Subcutaneous adipose tissue (tissue), 4 donors: ENCODE measurements around the gene PTPRJ. TPM values are rescaled to one million over a fixed set of nuclear protein-coding genes. Genes with fewer than 3 reads are reported as not detected.

Source experiments
- total RNA-seq, 4 donors: library from RNA; depleted of rRNA; stranded (reverse); fragments of >200 nt; gene quantifications; one replicate each; pipeline ENCODE4 v1.1.0, GENCODE V29; 2016
- TF ChIP-seq, protein P1 (sequence below): fragments of 450-650 bp; IDR thresholded peaks from one replicate; pipeline ENCODE4 v1.5.1; 2016; ENCODE audit warnings: low read depth, mild to moderate bottlenecking, control low read depth, antibody characterized with exemption, moderate library complexity

The PTPRJ gene
- total RNA-seq, result 10 to 100 TPM in 2 of 4 donors, 1 to 10 TPM in 2; 5.1 to 28.7 (median 9.4) TPM

DNA sequence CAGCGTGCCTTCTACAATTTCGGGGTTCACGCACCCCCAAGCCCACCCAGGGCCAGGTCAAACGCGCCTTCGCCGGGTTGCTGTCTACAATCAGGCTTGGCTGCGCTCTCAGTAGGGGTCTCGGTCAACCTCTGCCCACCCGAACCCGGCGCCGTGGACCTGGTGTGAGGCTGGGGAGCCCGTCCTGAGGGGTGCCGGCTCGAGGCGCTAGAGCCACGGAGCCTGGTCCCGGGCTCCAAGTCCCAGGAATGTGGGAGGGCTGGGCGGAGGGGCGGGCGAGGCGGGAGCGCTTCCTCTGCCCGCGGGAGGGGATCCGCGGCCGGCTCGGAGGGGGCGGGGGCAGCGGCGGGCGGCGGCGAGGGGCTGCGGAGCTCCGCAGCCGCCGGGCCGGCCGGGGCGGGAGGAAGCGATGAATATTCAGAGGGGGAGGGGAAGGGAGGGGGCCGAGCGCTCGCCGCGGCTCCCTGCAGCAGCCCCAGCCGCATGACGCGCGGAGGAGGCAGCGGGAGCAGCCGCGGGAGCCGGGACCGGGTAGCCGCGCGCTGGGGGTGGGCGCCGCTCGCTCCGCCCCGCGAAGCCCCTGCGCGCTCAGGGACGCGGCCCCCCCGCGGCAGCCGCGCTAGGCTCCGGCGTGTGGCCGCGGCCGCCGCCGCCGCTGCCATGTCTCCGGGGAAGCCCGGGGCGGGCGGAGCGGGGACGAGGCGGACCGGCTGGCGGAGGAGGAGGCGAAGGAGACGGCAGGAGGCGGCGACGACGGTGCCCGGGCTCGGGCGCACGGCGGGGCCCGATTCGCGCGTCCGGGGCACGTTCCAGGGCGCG is at the start of gene PTPRJ:
Gene PTPRJ, plus strand, starts transcription at position 472 of the 819 bp plus-strand sequence. CDS start 354 bp downstream, outside the sequence.
- TF ChIP-seq, protein P1, sequence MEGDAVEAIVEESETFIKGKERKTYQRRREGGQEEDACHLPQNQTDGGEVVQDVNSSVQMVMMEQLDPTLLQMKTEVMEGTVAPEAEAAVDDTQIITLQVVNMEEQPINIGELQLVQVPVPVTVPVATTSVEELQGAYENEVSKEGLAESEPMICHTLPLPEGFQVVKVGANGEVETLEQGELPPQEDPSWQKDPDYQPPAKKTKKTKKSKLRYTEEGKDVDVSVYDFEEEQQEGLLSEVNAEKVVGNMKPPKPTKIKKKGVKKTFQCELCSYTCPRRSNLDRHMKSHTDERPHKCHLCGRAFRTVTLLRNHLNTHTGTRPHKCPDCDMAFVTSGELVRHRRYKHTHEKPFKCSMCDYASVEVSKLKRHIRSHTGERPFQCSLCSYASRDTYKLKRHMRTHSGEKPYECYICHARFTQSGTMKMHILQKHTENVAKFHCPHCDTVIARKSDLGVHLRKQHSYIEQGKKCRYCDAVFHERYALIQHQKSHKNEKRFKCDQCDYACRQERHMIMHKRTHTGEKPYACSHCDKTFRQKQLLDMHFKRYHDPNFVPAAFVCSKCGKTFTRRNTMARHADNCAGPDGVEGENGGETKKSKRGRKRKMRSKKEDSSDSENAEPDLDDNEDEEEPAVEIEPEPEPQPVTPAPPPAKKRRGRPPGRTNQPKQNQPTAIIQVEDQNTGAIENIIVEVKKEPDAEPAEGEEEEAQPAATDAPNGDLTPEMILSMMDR, result no peak

DNA sequence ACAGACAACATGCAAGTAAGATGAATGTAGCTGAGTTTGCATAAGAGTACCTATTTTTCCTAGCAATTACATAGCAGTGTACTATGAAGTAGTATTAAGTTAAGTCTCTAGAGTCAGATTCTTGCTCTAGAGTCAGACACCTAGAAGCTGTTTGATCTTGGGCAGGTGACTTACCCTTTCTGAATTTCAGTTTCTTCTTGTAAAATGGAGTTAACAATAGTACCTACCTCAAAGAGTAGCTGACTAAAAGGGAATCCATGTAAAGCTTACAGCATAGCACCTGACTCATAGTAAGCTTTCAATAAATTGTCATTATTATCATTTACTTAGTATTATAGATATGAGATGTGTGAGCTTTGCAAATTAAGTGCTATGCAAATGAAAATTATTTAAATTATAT is 47.8 kb upstream of the PTPRJ start:
- TF ChIP-seq, protein P1, result no peak

DNA sequence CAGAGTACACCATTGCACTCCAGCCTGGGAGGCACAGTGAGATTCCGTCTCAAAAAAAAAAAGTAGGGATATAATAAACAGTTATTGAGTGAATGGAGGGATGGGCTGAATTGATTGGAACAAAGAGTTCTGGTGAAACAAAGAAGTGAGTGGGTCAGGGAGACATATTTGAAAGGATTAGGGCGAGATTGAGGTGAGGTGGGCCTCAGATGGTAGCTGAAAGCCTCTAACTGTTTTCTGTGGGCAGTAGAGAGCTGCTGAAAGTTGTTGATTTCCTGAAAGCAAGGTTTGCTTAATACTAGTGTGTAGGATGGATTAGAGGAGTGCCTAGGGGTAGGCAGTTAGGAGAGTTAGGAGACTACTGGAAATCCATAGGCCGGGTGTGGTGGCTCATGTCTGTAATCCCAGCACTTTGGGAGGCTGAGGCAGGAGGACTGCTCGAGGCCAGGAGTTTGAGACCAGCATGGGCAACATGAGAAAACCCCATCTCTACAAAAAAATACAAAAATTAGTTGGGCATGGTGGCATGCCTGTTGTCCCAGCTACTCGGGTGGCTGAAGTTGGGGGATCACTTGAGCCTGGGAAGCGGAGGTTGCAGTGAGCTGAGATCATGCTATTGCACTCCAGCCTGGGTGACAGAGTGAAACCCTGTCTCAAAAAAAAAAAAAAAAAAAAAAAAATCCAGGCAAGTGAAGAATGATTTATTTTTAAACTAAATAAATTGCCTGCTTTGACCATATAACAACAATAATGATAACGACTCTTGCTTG is 41.4 kb upstream of the PTPRJ start:
- TF ChIP-seq, protein P1, result no peak

DNA sequence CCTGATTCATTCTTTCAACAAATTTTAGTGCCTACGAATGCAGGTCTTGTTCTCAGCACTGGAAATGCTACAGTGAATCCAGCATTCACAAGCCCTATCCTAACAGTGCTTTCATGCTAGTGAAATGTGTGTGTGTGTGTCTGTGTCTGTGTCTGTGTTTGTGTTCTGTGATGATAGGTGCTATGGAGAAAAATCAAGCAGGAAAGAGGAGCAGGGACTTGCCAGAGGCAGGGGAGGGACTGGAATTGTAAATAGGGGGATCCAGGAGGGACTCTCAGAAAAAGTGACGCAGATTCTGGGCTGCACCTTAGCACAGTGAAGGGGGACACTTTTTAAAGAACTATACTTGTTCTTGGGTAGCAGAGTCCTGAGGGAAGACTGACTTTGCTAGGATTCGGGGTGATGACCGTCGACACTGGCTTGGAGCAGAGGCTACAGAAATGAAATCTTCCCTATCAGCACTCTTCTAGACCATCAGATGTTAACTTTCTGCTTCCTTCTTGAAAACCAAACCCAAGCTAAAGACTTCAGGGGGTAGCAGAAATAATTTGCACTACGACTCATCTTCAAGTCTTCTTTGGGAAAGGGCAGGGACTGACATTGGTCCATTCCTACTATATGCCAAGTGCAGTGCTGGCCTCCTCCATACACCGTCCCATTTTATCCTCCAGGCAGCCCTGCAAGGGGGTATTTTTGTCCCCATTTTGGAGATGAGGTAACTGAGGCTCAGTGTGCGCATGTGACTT is 39.3 kb upstream of the PTPRJ start:
- TF ChIP-seq, protein P1, result no peak

DNA sequence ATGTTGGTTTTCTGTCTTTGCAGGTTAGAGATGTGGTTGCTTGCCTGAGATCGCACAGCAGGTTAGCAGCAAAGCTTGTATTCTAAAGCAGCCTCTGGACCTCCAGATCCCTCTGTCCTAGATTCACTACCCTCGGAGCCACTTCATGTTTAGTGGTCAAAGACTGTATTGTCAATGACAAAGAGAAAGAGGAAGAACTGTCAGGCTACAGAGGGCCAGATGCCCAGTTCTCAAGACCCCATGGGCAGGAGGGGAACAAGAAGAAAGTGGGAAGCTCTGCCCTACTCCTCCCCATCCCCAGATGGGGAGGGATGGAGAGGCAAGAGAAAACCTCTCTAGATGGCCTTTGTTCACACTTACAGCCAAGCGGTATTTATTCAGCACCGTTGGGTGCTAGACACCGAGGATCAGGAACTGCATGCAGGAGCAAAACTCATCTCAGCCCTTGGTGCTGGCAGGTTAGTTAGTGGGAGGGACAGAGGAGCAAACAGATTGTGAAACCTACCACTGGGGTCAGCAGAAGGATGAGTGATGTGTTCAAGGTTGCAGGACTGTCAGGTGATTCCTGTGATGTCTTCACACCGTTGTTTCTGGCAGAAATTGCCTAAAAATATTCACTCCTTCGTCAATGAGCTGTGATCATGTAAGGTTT is 38.3 kb upstream of the PTPRJ start:
- TF ChIP-seq, protein P1, result no peak

DNA sequence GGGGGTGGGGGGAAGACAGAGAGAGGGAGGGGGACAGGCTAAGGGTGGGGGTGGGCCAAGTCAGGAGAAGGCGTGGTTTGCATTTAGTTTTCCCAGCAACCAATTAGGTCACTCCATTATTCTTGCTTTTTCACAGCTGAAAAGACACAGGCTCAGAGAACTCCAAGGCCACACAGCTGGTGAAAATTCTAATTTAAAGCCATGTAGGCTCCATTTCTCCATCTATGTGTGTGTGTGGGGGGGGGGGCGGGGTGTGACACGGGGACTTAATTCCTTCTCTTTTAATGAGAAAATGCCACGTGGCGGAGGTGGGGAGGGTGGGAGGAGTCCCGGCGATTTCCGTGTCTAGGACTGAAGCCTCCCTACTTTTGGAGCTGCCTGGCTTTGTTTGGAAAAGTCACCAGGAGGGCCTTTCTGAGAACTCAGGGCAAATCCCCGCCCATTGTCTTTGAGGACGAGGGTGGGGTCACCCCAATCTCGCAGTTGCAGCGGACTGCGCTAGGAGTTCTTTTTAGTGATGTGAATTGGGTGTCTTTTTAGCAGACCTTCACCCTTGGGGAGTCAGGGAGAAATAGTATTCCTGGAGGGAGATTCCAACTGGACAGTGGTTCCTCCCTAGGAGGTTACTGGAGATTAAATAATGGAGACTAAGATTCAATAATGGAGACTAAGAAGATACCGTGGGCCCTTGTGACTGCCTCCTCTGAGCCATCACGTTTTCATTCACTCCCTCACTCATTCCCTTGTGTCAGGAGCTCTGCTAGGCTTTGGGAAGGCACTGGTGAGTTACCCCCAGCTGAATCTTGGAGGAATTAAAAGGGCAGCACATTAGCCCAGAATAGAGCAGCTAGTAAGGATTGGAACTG is 36.4 kb upstream of the PTPRJ start:
- TF ChIP-seq, protein P1, result no peak
